Endothelial cell of umbilical vein (primary cell): ENCODE measurements around the gene BEND5. TPM values are rescaled to one million over a fixed set of nuclear protein-coding genes. Genes with fewer than 3 reads are reported as not detected.

Source experiments
- BruUV-seq: library from RNA; stranded (reverse); fragments of 400-500 nt; replicated peaks from 2 replicates; lab custom pipeline; 2021; lab: Mats Ljungman, UMichigan
- CTCF ChIA-PET: fragments of 300-600, 350-600 bp; sonication (Branson Sonifier 250); formaldehyde crosslinking; loops from one replicate; lab custom pipeline; 2021; ENCODE audit warnings: antibody characterized with exemption, inconsistent platforms; lab: Charles Lee
- POLR2A ChIA-PET: fragments of 300-600, 350-600 bp; sonication (Branson Sonifier 250); formaldehyde crosslinking; loops from one replicate; lab custom pipeline; 2021; ENCODE audit warnings: antibody characterized with exemption, inconsistent platforms; lab: Charles Lee
- DNase-seq: peaks from one replicate; pipeline ENCODE4 v3.0.0-alpha.2; 2011; ENCODE audit warnings: low read depth, low spot score
- FAIRE-seq: peaks from 2 replicates; lab custom pipeline; 2011; peaks lifted over from hg19 to GRCh38; lab: Jason Lieb, UNC
- H2AFZ ChIP-seq: 2 replicates; pipeline ENCODE4 v1.6.0; 2012; ENCODE audit warnings: low read depth, low read length, control low read depth, inconsistent platforms
- H3K27ac ChIP-seq: 2 replicates; pipeline ENCODE4 v1.5.1; 2011; ENCODE audit warnings: low read depth, mild to moderate bottlenecking, control low read depth, low read length, moderate library complexity; ENCODE audit not compliant: insufficient read depth
- H3K27me3 ChIP-seq, 2 experiments: 2 replicates each; pipeline versions ENCODE4 v1.6.0 to v1.6.1; 2011; ENCODE audit warnings: low read length in 2 of 2, mixed read lengths in 1 of 2; ENCODE audit not compliant: control insufficient read depth in 2 of 2, insufficient read depth in 2 of 2
- H3K36me3 ChIP-seq, 2 experiments: 2 replicates in 1 of 2; 3 replicates in 1 of 2; pipeline ENCODE4 v1.5.1; 2011; ENCODE audit warnings: low read length in 2 of 2, mild to moderate bottlenecking in 1 of 2, moderate library complexity in 1 of 2; ENCODE audit not compliant: control insufficient read depth in 2 of 2, insufficient read depth in 2 of 2; ENCODE audit errors: extremely low read depth in 1 of 2
- H3K4me1 ChIP-seq: 3 replicates; pipeline ENCODE4 v1.5.1; 2011; ENCODE audit warnings: mild to moderate bottlenecking, low read length; ENCODE audit not compliant: control insufficient read depth, insufficient read depth; ENCODE audit errors: extremely low read depth
- H3K4me2 ChIP-seq: 2 replicates; pipeline ENCODE4 v1.6.1; 2011; ENCODE audit warnings: low read length, control low read depth, mixed read lengths; ENCODE audit not compliant: insufficient read depth
- H3K4me3 ChIP-seq, 3 experiments: fragments of 200-600 bp in 1 of 3; sonication (generic), shearing (Covaris generic) in 1 of 3; replicated peaks in 1 of 3; 2 replicates each; pipeline ENCODE4 v1.5.1; 2011 to 2016; ENCODE audit warnings: control low read depth in 3 of 3, low read length in 3 of 3, mild to moderate bottlenecking in 2 of 3, inconsistent platforms in 1 of 3, low read depth in 1 of 3, moderate library complexity in 1 of 3; ENCODE audit not compliant: insufficient read depth in 1 of 3
- H3K79me2 ChIP-seq: 2 replicates; pipeline ENCODE4 v1.6.0; 2012; ENCODE audit warnings: low read length, inconsistent platforms; ENCODE audit not compliant: control insufficient read depth, insufficient read depth
- H3K9ac ChIP-seq: replicated peaks from 2 replicates; pipeline ENCODE3; 2011; ENCODE audit warnings: low read length, control low read depth; ENCODE audit not compliant: insufficient read depth; ENCODE audit errors: extremely low read depth
- H3K9me1 ChIP-seq: replicated peaks from 3 replicates; pipeline ENCODE4 v1.6.0; 2011; ENCODE audit warnings: mild to moderate bottlenecking, low read length; ENCODE audit not compliant: control insufficient read depth, insufficient read depth; ENCODE audit errors: extremely low read depth
- H3K9me3 ChIP-seq: replicated peaks from 2 replicates; pipeline ENCODE4 v1.5.1; 2012; ENCODE audit warnings: low read length, inconsistent platforms; ENCODE audit not compliant: control insufficient read depth, insufficient read depth
- H4K20me1 ChIP-seq: replicated peaks from 2 replicates; pipeline ENCODE3; 2011; ENCODE audit warnings: mild to moderate bottlenecking, low read length; ENCODE audit not compliant: control insufficient read depth, insufficient read depth; ENCODE audit errors: extremely low read depth
- CTCF ChIP-seq, 2 donors: IDR thresholded peaks; 1 replicate in 1 of 2; 2 replicates in 1 of 2; pipeline ENCODE4 v1.5.1; 2011; ENCODE audit warnings: low read length in 2 of 2, mild to moderate bottlenecking in 2 of 2, moderate library complexity in 2 of 2, control low read depth in 1 of 2, inconsistent platforms in 1 of 2, low read depth in 1 of 2; ENCODE audit not compliant: insufficient read depth in 1 of 2; ENCODE audit errors: extremely low read depth in 1 of 2
- EZH2 ChIP-seq: IDR thresholded peaks from 2 replicates; pipeline ENCODE4 v1.6.1; 2012; ENCODE audit warnings: borderline replicate concordance, low read depth, mild to moderate bottlenecking, moderate library complexity, low read length, inconsistent platforms; ENCODE audit not compliant: severe bottlenecking
- FOS ChIP-seq: IDR thresholded peaks from 2 replicates; pipeline ENCODE4 v1.6.1; 2011; ENCODE audit warnings: mild to moderate bottlenecking, low read length, moderate library complexity, borderline replicate concordance; ENCODE audit not compliant: insufficient read depth
- GATA2 ChIP-seq: IDR thresholded peaks from 2 replicates; pipeline ENCODE4 v1.7.0; 2011; ENCODE audit warnings: low read depth, mild to moderate bottlenecking, moderate library complexity, mixed read lengths, low read length; ENCODE audit not compliant: insufficient read length, insufficient read depth
- JUN ChIP-seq: IDR thresholded peaks from 2 replicates; pipeline ENCODE4 v1.6.1; 2011; ENCODE audit warnings: borderline replicate concordance, low read depth; ENCODE audit not compliant: insufficient read length, insufficient read depth
- MAX ChIP-seq: IDR thresholded peaks from 2 replicates; pipeline ENCODE4 v1.6.1; 2011; ENCODE audit not compliant: insufficient read depth, insufficient read length
- MYC ChIP-seq: IDR thresholded peaks from one replicate; pipeline ENCODE4 v1.6.1; 2011; ENCODE audit warnings: mild to moderate bottlenecking, low read depth, low read length
- POLR2A ChIP-seq: IDR thresholded peaks from 2 replicates; pipeline ENCODE4 v1.6.1; 2012; ENCODE audit warnings: low read depth, mild to moderate bottlenecking, control low read depth, low read length
- POLR2AphosphoS5 ChIP-seq: IDR thresholded peaks from 2 replicates; pipeline ENCODE4 v1.6.1; 2012; ENCODE audit warnings: low read depth, mild to moderate bottlenecking, control low read depth, low read length, moderate library complexity; ENCODE audit not compliant: insufficient read depth
- dilution Hi-C: fragments of 300-500 bp; cut with MboI; formaldehyde crosslinking; loops from one replicate; pipeline ENCODE4 v1.15.0; 2019; ENCODE audit warnings: low sequenced_read_pairs; ENCODE audit not compliant: extremely low pct_ligation_motif_present
- intact Hi-C: fragments of 100-400 bp; cut with micrococcal nuclease; formaldehyde crosslinking; loops from one replicate; pipeline ENCODE4 v1.10.0; 2022
- polyA plus RNA-seq, 4 experiments: library from polyadenylated mRNA; depleted of rRNA in 3 of 4; stranded (reverse) in 3 of 4; unstranded in 1 of 4; fragments of >200 nt; gene quantifications; 2 replicates each; pipeline versions ENCODE4 v1.2.1 to v1.2.3, GENCODE V29; 2011 to 2012; ENCODE audit warnings: missing spikeins in 1 of 4
- total RNA-seq: library from RNA; stranded (reverse); gene quantifications from 2 replicates; pipeline ENCODE4 v1.2.3, GENCODE V29; 2021

The BEND5 gene
- total and polyA plus RNA-seq, 2 donors (not counting 3 experiments of a cell fraction or from before 2014, with no cell fraction given) = not detected

GRCh38 chr1:48808496-48808895 is 31.8 kb upstream of the BEND5 start:
- Histone ChIP-seq H2AFZ (no peak overlapping the region), H4K20me1 (no peaks in the 10 kb centered on the region), H3K27me3 (no peaks in the 10 kb centered on the region), H3K79me2 (no peaks in the 10 kb centered on the region), H3K4me2 (no peak overlapping the region), H3K9me3 (no peaks in the 10 kb centered on the region), H3K27ac (no peak overlapping the region), H3K36me3 (no peaks in the 10 kb centered on the region), H3K9me1 (no peaks in the 10 kb centered on the region), H3K4me1 (no peaks in the 10 kb centered on the region), H3K4me3 (no peak overlapping the region), H3K9ac (no peak overlapping the region)
- DNase-seq = no peak
- intact Hi-C loops (no loop called here), dilution Hi-C loops (no loop called here)
- no peak for FAIRE-seq
- BruUV-seq = no TSS peak
- CTCF ChIA-PET = no interaction called here
- TF ChIP-seq CTCF (IDR thresholded peaks at IDR 0.05; ENCODE audit: extremely low read depth in 1 of 2, insufficient read depth in 1 of 2, low read depth in 1 of 2, low read length in 2 of 2) (no peak), FOS (no peak), POLR2AphosphoS5 (no peak), MAX (no peak), JUN (no peak), POLR2A (no peak), MYC (no peak), EZH2 (no peak), GATA2 (no peak)
- POLR2A ChIA-PET = no interaction called here
